GM18511 (cell line): ENCODE measurements around the gene VPS18.
"Not testable (repeated sequence)": the region's sequence is repeated elsewhere in the genome, so short reads cannot be mapped to it uniquely, and the experiment has no call there.

Experiments used
- ATAC-seq: cut with Tn5 transposase; IDR thresholded peaks from one replicate; pipeline ENCODE4 v1.9.1; 2021; ENCODE audit warnings: mild to moderate bottlenecking, moderate library complexity; ENCODE audit not compliant: unreplicated experiment

VPS18 gene

GRCh38 chr15:40893733-40894680, at the start of gene VPS18:
Gene VPS18 (plus strand): TSS chr15:40894450. CDS start chr15:40894769, 319 bp downstream.
- ATAC-seq = peak; percentile 93

DNA sequence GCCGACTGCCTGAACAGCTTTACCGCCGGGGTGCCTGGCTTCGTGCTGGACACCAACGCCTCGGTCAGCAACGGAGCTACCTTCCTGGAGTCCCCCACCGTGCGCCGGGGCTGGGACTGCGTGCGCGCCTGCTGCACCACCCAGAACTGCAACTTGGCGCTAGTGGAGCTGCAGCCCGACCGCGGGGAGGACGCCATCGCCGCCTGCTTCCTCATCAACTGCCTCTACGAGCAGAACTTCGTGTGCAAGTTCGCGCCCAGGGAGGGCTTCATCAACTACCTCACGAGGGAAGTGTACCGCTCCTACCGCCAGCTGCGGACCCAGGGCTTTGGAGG, 49.6 kb upstream of the VPS18 start:
- ATAC-seq = no peak

DNA sequence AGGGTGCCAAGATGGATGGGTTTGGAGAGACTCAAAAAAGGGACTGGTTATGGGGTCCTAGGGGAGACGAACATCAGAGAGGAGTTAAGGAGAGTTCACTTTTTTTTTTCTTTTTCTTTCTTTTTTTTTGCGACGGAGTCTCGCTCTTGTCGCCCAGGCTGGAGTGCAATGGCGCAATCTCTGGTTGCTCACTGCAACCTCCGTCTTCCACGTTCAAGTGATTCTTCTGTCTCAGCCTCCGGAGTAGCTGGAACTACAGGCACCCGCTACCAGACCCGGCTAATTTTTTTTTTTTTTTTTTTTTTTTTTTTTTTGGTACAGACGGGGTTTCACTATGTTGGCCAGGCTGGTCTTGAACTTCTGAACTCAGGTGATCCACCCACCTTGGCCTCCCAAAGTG, 49.2 kb upstream of the VPS18 start:
- no peak for ATAC-seq

- no peak for ATAC-seq
These were observed 48.6 kb upstream of the VPS18 start for GRCh38 chr15:40845511-40846284.

- ATAC-seq = peak; percentile 17
These were observed 47.4 kb upstream of the VPS18 start for GRCh38 chr15:40846841-40847222.

DNA sequence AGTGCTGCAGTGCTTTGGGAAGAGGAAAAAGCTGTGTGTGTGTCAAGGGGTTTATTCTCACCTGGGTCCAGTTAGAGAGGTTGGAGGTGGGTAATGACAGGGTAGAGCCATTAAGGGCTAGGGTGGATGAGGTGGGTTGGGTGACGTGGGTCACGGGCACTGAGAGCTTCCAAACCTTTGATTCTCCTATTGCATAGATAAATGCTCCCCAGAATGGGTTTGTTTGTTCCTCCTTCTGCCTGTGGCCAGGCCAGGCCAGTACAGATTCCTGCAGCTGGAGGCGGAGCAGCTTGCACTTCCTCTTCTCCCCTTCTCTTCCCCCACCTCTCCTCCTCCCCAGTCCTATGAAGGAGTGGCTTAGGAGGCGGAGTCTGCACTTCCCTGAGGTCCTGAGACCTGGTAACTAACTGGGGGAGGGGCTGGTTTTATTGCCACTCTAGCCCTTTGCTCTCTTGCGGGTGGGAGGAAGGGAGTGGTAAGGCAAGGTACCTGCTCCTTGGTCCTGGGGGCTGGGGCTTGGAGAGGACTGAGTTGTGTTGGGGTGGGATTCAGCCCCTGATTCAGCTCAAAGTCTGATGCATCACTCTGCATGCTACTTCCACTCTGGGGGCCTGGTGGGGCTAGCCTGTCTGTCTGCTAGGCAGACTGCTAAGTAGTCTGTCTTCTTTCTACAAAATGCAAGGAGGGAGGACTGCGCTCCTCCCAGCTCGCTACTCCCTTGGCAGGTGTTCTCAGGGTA, 46.9 kb upstream of the VPS18 start:
- peak; percentile 70 for ATAC-seq

GRCh38 chr15:40850576-40851112, 43.6 kb upstream of the VPS18 start:
- ATAC-seq = no peak

DNA sequence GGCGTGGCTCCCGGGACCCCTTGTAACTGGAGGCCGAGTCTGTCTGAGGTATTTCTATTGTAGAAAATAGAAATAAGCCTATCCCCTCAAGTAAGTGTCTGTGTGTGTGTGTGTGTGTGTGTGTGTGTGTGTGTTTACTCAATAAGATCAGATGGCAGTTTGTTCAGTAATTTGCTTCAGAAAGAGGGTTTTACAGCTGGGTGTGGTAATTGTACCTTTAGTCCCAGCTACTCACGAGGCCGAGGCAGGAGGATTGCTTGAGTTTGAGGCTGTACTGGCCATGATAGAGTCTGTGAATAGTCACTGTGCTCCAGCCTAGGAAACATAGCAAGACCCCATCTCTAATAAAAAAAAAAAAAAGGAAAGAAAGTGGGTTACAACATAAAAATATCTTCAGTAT, 41.7 kb upstream of the VPS18 start:
- ATAC-seq = no peak

DNA sequence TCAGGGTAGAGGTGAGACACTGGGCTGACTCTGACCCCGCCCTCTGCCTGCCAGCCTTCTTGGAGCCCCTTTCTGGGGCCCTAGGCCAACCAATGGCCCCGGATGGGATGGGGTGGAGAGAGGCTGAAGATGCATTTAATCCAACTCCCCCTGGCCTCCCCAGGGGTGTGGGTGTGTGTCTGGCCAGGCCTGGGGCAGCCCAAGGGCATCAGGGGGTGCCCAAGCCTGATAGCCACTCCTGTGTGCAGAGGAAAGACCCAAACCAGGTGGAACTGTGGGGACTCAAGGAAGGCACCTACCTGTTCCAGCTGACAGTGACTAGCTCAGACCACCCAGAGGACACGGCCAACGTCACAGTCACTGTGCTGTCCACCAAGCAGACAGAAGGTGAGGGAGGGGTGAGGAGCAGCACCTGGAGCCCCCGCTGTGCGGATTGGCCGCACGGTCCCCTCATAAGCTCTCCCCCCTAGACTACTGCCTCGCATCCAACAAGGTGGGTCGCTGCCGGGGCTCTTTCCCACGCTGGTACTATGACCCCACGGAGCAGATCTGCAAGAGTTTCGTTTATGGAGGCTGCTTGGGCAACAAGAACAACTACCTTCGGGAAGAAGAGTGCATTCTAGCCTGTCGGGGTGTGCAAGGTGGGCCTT, 40.9 kb upstream of the VPS18 start:
- no peak for ATAC-seq

DNA sequence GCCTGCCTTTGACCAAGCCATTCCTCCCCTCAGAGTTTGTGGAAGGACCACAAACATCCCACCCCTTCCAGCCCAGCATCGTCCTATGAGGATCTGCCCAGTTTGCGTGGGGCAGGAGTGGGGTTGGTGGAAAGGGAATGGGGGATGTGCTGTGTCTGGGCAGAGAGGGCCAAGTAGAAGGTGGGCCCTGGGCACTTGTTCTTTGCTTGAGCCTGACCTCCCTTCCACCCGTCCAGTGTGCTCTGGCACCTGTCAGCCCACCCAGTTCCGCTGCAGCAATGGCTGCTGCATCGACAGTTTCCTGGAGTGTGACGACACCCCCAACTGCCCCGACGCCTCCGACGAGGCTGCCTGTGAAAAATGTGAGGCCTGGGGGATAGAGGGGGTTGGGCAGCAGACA, 40.1 kb upstream of the VPS18 start:
- no peak for ATAC-seq

DNA sequence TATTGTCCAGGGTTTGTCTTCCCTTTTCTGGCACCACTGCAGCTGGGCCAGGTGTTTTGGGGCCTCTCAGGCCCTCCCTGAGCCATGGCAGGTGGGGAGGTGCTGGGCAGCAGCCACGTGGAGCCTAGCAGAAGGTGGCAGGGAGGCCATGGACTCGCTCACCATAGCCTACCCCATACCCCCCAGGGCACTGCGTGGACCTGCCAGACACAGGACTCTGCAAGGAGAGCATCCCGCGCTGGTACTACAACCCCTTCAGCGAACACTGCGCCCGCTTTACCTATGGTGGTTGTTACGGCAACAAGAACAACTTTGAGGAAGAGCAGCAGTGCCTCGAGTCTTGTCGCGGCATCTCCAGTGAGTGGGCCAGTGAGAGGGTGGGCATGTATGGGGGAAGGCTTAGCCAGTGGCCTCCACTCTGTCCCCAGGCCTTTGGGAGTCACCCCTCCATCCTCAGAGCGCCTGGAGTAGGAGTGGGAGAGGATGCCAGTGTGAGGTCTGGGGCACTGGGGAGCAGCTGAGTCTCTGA, 38.5 kb upstream of the VPS18 start:
- no peak for ATAC-seq

GRCh38 chr15:40856746-40857145, 37.5 kb upstream of the VPS18 start:
- ATAC-seq = no peak

- no peak for ATAC-seq
These were observed 36.5 kb upstream of the VPS18 start for GRCh38 chr15:40857601-40858341.

DNA sequence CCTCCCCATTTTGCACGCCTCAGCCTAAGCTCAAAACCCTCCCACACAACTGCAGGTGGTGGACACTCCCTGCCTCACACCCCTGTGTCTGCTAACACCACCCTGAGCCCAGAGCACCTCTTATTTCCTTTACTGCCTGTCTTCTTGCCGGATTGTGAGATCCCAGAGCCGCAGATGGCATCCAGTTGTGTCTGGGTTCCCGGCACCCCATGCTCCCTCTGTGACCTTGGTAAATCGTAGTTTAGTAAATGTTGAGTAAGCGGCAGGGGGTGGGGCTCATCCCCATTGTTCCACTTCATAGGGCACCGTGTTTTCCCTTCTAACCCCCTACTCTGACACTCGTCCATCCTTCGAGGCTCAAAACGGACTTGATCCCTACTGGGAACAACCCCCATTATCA, 35.5 kb upstream of the VPS18 start:
- ATAC-seq = no peak

- ATAC-seq = peak; percentile 73
These were observed 34.9 kb upstream of the VPS18 start for GRCh38 chr15:40859206-40859851.

DNA sequence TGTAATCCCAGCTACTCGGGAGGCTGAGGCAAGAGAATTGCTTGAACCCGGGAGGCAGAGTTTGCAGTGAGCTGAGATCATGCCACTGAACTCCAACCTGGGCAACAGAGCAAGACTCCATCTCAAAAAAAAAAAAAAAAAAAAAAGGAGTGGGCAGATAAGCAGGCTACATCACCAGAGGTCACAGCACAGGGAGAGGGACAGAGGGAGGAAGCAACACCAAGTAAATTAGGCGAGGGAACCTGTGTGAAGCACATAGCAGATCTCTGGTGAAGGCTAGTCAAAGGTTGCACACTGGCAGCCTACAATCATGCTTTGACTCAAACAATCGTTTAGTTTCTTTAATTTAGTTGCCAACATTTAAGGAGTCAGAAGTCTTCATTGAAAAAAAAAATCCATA, 33.1 kb upstream of the VPS18 start:
- ATAC-seq = not testable (repeated sequence)

GRCh38 chr15:40863660-40864270, 30.5 kb upstream of the VPS18 start:
- ATAC-seq = no peak

GRCh38 chr15:40867199-40867598, 27.1 kb upstream of the VPS18 start:
- no peak for ATAC-seq

- ATAC-seq = no peak
These were observed 24.6 kb upstream of the VPS18 start for GRCh38 chr15:40869686-40870085.
